Measurements from ENCODE around the gene IL1RAPL1.

The IL1RAPL1 gene

DNA sequence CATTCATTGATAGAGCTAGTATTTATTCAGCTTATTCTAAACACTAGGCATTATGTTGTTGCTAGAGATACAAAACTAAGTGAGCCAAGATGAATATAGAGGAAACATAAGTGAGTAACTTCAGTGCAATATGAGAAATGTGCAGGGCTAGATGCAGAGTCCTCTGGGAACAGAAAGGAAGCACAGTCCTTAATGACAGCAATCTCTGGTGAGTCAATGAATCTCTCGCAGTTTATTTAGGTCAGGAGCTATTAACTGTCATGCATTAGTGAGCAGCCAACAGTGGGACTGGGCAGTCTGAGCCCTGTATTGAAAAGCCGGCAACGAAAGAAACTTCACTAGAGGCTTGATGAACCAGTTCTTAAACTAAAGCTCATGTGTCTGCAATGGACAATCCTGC lies 1030.0 kb downstream of the IL1RAPL1 start:
- DNase-seq (ENCODE audit: low spot score in 2 of 2) (no peak), ATAC-seq (no peak)
- no peaks in the 10 kb centered on the region for H3K4me1 Mint-ChIP-seq
- H3K9me3 Mint-ChIP-seq: peaks cover 3% of the 10 kb centered on the region
- no peak overlapping the region for H3K4me3 Mint-ChIP-seq
- H3K27ac Mint-ChIP-seq: no peak overlapping the region
- H3K36me3 Mint-ChIP-seq: no peaks in the 10 kb centered on the region

DNA sequence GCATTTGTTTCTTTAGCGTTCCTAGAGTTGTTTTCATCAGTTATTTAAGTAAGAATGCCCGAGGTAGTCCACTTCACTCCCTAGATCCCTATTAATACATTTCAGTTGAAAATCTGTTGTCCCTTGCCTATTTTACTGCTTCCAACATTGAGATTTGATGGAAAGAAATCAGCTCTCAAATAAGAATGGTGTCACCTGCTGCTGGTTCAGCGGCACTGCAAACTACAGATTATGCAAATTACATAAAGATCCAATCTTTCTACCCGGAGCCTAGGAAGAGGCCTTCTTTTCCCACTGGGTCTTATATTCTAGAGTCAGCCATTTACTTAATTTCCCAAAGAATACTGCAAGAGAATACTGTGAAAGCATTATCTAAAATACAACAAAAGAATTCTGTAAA lies 1030.5 kb downstream of the IL1RAPL1 start:
- DNase-seq (ENCODE audit: low spot score in 2 of 2) (no peak), ATAC-seq (no peak)
- peaks cover 3% of the 10 kb centered on the region for H3K9me3 Mint-ChIP-seq
- H3K4me1 Mint-ChIP-seq: no peaks in the 10 kb centered on the region
- H3K4me3 Mint-ChIP-seq: no peak overlapping the region
- no peaks in the 10 kb centered on the region for H3K36me3 Mint-ChIP-seq
- no peak overlapping the region for H3K27ac Mint-ChIP-seq

DNA sequence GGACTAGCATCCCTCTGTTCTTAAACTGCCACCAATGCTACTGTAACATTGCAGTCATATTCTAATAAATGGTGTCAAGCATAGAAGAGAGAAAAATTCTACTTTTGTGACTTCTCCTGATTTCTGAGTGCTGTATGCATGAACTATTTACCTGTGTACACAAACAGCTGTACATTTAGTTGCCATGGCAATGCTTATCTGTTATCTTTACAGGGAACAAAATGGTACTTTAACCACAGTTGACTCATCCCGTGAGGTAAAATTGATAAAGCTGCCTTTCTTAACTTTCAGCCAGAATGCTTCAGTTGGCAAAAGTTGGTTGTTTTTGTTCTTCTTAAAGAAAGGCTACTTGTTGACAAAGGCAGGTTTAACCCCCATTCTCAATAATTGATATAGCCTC lies 1040.6 kb downstream of the IL1RAPL1 start:
- no peak overlapping the region for H3K27ac Mint-ChIP-seq
- DNase-seq (ENCODE audit: low spot score in 2 of 2) (no peak), ATAC-seq (no peak)
- H3K9me3 Mint-ChIP-seq: peaks cover 3% of the 10 kb centered on the region
- H3K4me1 Mint-ChIP-seq: no peaks in the 10 kb centered on the region
- H3K4me3 Mint-ChIP-seq: no peak overlapping the region
- no peaks in the 10 kb centered on the region for H3K36me3 Mint-ChIP-seq

DNA sequence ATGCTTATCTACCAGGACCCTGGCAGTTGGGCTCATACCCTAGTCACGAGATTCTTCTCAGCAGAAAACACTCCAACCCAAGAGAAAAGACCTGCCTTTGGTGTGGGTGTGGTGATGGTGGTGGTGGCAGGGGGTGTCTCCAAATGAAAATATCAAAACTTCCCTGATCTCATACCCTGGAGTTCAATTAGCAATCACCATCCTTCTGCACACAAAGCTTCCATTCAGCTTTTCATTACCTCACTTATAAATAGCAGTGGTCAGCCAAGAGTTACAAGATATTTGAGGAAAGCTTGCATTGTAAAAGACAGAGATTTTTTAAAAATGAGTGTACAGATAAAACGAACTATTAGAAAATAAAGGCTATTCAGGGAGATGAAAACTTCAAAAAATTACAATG lies 1047.3 kb downstream of the IL1RAPL1 start:
- Mint-ChIP-seq H3K4me3 (no peak overlapping the region), H3K4me1 (no peaks in the 10 kb centered on the region), H3K36me3 (no peaks in the 10 kb centered on the region), H3K27ac (no peak overlapping the region), H3K9me3 (no peaks in the 10 kb centered on the region)
- DNase-seq (ENCODE audit: low spot score in 2 of 2) (no peak), ATAC-seq (no peak)

DNA sequence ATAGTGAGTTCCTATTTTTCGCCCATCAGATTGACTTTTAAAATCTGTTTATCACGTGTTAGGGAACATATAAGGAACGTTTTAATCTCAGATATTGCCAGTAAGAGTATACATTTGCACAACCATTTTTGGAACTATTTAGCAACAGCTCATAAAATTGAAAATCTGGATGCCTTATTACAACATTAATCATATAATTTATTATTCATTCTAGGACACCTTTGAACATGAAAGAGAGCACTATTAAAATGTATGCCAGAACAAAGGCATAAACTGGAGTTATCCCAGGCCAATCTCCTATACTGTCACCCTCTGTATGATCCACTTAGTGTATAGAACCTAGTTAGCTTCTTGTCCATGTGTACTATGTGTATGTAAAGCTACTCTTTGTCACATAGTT lies 1049.1 kb downstream of the IL1RAPL1 start:
- H3K9me3 Mint-ChIP-seq: no peaks in the 10 kb centered on the region
- ATAC-seq: no peak
- no peak for DNase-seq (ENCODE audit: low spot score in 2 of 2)
- no peaks in the 10 kb centered on the region for H3K4me1 Mint-ChIP-seq
- no peak overlapping the region for H3K4me3 Mint-ChIP-seq
- no peak overlapping the region for H3K27ac Mint-ChIP-seq
- no peaks in the 10 kb centered on the region for H3K36me3 Mint-ChIP-seq

DNA sequence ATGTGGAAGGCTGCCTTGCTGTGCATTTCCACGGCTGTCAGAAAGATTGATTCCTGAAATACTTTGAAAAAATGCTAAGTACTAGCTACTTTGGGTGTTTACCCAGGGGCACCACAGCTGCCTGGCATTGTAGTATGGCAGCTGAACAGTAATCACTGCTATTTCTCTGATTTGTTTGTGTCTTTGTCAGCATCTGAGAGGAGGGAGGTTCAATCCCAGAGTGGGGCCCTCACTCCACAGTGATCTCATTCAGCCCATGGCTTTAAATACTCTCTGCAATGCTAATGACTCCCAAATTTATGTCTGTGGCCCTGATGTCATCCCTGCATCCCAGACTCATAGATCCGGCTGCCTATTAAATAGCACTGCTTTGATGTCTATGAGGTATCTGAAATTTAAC lies 1052.9 kb downstream of the IL1RAPL1 start:
- DNase-seq (ENCODE audit: low spot score in 2 of 2) (no peak), ATAC-seq (no peak)
- Mint-ChIP-seq H3K4me3 (no peak overlapping the region), H3K27ac (no peak overlapping the region), H3K4me1 (no peaks in the 10 kb centered on the region), H3K9me3 (no peaks in the 10 kb centered on the region), H3K36me3 (no peaks in the 10 kb centered on the region)

DNA sequence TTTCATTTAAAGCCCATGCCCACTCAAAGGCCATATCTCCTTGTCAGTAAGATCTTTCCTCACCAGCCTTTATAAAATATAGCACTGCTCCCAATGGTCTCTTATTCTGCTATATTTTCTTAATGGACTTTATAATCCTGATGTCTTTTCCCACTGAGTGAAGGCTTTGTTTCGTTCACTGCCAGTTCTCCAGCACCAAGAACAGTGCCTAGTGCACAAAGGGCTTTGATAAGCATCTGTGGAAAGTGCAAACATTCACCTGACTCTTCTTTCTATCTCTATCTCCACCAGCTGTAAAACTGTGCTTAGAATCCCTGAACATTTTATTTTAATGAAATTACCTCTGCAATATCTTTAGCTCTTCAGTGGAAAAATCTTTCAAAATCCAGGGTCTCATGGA lies 1054.2 kb downstream of the IL1RAPL1 start:
- Mint-ChIP-seq H3K36me3 (no peaks in the 10 kb centered on the region), H3K4me1 (no peaks in the 10 kb centered on the region), H3K9me3 (no peaks in the 10 kb centered on the region), H3K4me3 (no peak overlapping the region), H3K27ac (no peak overlapping the region)
- DNase-seq (ENCODE audit: low spot score in 2 of 2) (no peak), ATAC-seq (no peak)

DNA sequence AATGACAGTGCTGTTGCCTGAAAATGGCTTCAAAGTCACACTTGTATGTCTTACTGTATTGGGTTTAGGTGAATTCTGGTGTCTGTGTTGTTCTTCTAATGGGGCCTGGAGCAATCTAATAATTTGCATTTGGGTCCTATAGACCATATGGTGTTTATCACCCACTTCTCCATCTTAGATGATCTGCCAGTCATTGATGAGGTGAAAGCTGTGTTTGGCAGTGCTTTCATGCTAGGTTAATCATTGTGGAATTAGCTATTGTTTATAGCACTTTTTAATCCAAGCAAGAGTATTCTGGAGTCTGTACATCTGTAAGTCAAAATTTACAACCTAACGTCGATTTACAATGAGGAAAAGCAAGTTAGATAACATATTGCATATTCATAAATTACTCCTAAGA lies 1055.9 kb downstream of the IL1RAPL1 start:
- no peak overlapping the region for H3K4me3 Mint-ChIP-seq
- no peaks in the 10 kb centered on the region for H3K36me3 Mint-ChIP-seq

DNA sequence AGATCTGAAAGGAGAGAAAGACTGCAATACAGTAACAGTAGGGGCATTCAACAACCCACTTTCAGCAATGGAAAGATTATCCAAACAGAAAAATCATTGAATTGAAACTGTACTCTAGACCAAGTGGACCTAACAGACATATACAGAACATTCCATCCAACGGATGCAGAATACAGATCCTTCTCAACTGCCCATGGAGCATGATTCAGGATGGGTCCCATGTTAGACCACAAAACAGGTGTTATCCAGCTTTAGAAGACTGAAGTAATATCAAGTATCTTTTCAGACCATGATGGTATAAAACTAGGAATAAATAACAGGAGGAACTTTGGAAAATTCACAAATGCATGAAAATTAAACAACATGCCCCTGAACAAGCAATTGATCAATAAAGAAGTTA lies 1060.9 kb downstream of the IL1RAPL1 start:
- ATAC-seq (no peak), DNase-seq (ENCODE audit: low spot score in 2 of 2) (no peak)
- no peak overlapping the region for H3K27ac Mint-ChIP-seq
- no peaks in the 10 kb centered on the region for H3K36me3 Mint-ChIP-seq
- no peak overlapping the region for H3K4me3 Mint-ChIP-seq
- no peaks in the 10 kb centered on the region for H3K4me1 Mint-ChIP-seq
- H3K9me3 Mint-ChIP-seq: peaks cover 9% of the 10 kb centered on the region

More for the DNA sequence above, 1055.9 kb downstream of the IL1RAPL1 start:
- Mint-ChIP-seq H3K27ac (no peak overlapping the region), H3K9me3 (no peaks in the 10 kb centered on the region), H3K4me1 (no peaks in the 10 kb centered on the region)
- ATAC-seq (no peak), DNase-seq (ENCODE audit: low spot score in 2 of 2) (no peak)

DNA sequence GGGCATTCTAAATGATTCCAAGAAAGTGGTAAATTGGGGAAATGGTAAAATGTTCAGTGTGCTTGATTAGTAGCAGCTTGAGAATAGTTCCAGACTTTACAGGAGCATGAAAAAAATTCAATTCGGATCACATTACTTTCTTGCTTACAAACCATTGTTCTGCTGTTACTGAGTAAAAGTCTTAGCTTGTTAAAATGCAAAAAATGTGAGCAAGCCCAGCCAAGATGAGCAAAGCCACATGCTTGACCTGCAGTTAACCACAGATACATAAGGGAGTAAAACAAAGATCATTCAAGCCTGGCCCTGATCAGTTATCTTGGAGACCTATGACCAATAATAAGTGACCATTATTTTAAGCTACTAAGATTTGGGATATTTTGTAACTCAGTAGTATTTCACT lies 1065.2 kb downstream of the IL1RAPL1 start:
- Mint-ChIP-seq H3K4me3 (no peak overlapping the region), H3K27ac (no peak overlapping the region), H3K9me3 (peaks cover 13% of the 10 kb centered on the region), H3K36me3 (no peaks in the 10 kb centered on the region), H3K4me1 (no peaks in the 10 kb centered on the region)
- DNase-seq (ENCODE audit: low spot score in 2 of 2) (no peak), ATAC-seq (no peak)

DNA sequence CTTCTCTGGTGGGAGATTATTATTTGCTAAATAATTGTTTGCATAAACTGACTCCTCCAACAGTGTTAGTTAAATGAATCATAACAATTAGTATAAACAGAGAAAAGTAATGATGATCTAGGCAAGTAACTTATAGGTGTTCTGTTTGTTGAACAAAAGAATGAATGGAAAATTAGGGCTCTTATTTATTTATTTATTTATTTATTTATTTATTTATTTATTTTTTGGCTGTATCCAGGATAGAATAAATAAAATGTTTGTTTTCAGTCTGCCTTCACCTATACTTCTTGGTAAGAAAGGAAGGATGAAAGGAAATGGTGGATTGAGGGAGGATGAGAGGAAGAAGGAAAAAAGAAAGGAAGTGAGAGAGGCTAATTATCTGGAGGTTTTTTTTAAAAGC lies 1066.5 kb downstream of the IL1RAPL1 start:
- ATAC-seq (no peak), DNase-seq (ENCODE audit: low spot score in 2 of 2) (no peak)
- Mint-ChIP-seq H3K27ac (no peak overlapping the region), H3K4me3 (no peak overlapping the region), H3K36me3 (no peaks in the 10 kb centered on the region), H3K9me3 (peaks cover 10% of the 10 kb centered on the region), H3K4me1 (no peaks in the 10 kb centered on the region)

DNA sequence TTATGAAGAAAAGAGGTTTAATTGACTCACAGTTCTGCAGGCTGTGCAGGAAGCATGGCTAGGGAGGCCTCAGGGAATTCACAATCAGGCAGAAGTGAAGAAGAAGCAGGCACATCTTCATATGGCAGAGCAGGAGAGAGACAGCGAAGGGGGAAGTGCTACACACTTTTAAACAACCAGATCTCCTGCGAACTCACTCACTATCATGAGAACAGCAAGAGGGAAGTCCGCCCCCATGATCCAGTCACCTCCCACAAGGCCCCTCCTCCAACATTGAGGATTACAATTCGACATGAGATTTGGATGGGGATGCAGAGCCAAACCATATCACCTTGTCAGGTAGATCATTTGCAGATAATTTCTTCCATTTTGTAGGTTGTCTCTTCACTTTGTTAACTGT lies 1072.7 kb downstream of the IL1RAPL1 start:
- DNase-seq (ENCODE audit: low spot score in 2 of 2) (no peak), ATAC-seq (no peak)
- H3K4me1 Mint-ChIP-seq: no peaks in the 10 kb centered on the region
- no peaks in the 10 kb centered on the region for H3K36me3 Mint-ChIP-seq
- no peak overlapping the region for H3K27ac Mint-ChIP-seq
- H3K9me3 Mint-ChIP-seq: peaks cover 7% of the 10 kb centered on the region
- no peak overlapping the region for H3K4me3 Mint-ChIP-seq

DNA sequence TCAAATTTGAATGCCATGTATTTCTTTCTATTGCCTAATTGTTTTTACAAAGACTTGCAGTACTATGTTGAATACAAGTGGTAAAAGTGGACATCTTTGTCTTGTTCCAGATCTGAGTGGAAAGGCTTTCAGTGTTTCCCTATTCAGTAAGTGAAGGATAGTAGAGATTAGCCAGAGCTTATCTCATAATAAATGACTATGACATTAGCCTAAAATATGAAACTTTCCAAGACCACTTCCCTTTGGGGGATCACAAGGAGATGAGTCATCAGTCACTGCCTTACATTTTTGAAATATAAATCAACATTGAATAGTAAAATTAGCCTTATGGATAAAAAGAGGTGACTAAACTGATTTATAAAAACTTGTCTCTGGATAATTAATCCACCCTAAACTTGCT lies 1074.0 kb downstream of the IL1RAPL1 start:
- ATAC-seq (no peak), DNase-seq (ENCODE audit: low spot score in 2 of 2) (no peak)
- no peaks in the 10 kb centered on the region for H3K4me1 Mint-ChIP-seq
- H3K9me3 Mint-ChIP-seq: peaks cover 7% of the 10 kb centered on the region
- no peaks in the 10 kb centered on the region for H3K36me3 Mint-ChIP-seq
- H3K27ac Mint-ChIP-seq: no peak overlapping the region
- no peak overlapping the region for H3K4me3 Mint-ChIP-seq

DNA sequence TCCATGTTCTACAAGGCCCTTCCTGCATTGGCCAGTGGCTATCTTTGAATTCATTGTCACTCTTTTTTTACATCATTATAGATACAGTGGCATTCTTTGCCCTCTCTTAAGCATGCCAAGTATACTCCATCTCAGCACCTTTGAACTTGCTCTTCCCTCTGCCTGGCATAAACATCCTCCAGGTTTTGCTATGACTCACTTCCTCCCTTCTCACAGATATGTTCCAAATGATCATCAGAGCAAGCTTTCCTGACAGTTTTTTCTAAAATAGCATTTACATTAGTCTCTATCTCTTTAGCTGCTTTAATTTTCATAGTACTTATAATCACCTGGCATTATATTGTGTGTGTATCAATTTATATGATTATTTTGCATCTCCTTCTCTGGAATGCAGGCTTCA lies 1074.9 kb downstream of the IL1RAPL1 start:
- ATAC-seq (no peak), DNase-seq (ENCODE audit: low spot score in 2 of 2) (no peak)
- Mint-ChIP-seq H3K9me3 (peaks cover 7% of the 10 kb centered on the region), H3K4me3 (no peak overlapping the region), H3K36me3 (no peaks in the 10 kb centered on the region), H3K4me1 (no peaks in the 10 kb centered on the region), H3K27ac (no peak overlapping the region)

DNA sequence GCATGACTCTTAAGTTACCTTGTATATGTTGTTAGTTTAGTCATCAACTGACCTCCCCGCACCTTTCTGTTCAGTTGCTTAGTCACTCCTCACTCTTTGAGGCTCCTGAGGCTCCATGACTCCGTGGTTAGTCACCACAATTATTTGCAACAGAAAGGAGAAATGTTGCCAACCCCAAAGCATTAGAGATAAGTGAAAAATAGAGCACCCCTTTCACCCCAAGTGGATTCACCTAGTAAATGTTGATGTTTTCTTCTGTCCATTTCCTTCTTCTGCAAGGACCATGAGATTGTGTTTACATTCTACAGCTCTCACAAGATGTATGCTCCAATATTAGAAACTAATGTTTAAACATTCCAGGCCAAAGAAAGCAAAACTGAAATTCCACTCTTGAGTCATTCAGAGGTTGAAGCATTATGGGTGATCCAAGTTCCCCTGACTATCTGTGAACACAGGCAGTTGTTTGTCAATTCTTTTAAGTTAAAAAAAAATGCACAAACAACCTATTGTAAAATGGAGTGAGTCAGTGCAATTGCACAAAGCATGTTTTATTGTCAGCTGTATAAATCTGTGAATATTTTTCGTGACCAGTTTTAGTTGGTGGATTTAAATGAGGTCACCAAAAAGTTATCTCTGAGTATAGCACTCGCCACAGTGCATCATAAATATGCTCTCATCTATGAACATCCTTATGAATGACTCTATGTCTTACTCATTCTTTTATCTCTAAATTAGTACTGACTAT lies 1075.7 kb downstream of the IL1RAPL1 start:
- Mint-ChIP-seq H3K36me3 (no peaks in the 10 kb centered on the region), H3K4me3 (no peak overlapping the region), H3K27ac (no peak overlapping the region), H3K4me1 (no peaks in the 10 kb centered on the region), H3K9me3 (peaks cover 7% of the 10 kb centered on the region)
- DNase-seq (ENCODE audit: low spot score in 2 of 2) (no peak), ATAC-seq (no peak)

DNA sequence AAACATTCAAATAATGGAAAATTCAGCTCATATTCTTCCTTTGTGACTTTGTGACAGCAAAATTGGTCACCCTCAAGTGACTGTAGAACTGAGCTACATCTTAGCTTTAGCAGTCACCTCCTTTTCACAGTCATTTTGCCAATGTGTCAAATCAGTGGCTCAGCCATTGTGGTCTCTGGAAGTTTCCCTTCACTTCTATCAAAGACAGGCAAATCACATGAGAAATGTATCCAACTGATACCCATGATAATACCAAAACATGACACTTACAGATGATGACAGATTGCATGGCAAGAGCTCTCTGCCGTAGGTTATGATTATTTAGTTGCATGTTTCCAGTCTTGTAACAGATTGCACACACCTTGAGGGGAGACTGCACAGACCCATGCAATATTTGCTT lies 1078.3 kb downstream of the IL1RAPL1 start:
- ATAC-seq: no peak

DNA sequence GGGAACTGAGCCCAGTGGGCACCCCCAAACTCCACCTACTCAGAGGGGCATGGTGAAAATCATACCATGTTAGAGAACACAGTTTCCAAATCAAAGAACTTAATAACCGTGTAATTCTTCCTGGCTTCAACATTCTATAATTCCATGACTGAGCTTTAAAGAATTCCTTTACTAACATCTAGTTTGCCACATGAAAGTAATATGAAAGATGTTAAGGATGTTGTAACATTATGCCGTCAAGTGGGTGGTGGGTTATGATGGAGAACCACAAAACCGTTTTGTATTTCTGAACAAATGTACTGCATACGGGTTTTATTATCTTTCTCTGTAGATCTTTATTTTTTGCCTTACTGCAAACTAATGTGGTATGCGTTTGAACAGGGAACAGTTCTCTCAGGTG lies 1079.1 kb downstream of the IL1RAPL1 start:
- Mint-ChIP-seq H3K4me1 (no peaks in the 10 kb centered on the region), H3K9me3 (peaks cover 7% of the 10 kb centered on the region), H3K36me3 (no peaks in the 10 kb centered on the region), H3K4me3 (no peak overlapping the region), H3K27ac (no peak overlapping the region)
- no peak for DNase-seq (ENCODE audit: low spot score in 2 of 2)
- ATAC-seq: no peak

More for the DNA sequence above, 1078.3 kb downstream of the IL1RAPL1 start:
- H3K27ac Mint-ChIP-seq: no peak overlapping the region
- peaks cover 7% of the 10 kb centered on the region for H3K9me3 Mint-ChIP-seq
- H3K4me1 Mint-ChIP-seq: no peaks in the 10 kb centered on the region
- DNase-seq (ENCODE audit: low spot score in 2 of 2): no peak
- no peak overlapping the region for H3K4me3 Mint-ChIP-seq
- no peaks in the 10 kb centered on the region for H3K36me3 Mint-ChIP-seq
